Measurements from ENCODE around the gene PRICKLE2.

Gene PRICKLE2

DNA sequence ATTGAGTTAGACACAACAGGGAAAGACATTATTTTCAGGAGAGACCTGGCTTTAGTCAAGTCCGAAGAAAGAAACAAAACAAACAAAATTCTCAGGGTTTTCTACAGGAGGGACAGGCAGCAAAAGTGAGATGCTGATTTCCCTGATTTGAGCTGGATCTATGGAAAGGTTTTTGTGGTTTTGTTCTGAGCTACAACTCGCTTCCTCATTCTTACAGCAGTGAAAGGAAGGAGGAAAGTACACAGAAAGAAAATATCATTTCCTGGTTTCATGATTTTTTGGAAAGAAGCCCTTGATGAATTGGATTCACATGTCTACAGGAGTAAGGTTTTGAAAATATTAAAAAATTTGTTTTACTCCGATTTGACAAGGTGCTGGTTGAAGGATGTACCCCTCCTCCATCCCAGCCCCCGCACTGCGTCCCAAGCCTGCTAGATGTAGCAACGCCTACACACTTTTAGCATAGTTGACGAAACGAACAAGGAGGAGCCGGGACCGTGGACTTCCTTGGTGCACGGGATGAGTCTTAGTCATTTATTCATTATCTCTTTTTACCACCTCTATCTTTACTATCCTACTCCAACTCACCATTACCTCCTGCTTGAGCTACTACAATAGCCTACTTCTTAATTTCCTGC, 10.8 kb downstream of the PRICKLE2 start:
- TF ChIP-seq, protein P1, sequence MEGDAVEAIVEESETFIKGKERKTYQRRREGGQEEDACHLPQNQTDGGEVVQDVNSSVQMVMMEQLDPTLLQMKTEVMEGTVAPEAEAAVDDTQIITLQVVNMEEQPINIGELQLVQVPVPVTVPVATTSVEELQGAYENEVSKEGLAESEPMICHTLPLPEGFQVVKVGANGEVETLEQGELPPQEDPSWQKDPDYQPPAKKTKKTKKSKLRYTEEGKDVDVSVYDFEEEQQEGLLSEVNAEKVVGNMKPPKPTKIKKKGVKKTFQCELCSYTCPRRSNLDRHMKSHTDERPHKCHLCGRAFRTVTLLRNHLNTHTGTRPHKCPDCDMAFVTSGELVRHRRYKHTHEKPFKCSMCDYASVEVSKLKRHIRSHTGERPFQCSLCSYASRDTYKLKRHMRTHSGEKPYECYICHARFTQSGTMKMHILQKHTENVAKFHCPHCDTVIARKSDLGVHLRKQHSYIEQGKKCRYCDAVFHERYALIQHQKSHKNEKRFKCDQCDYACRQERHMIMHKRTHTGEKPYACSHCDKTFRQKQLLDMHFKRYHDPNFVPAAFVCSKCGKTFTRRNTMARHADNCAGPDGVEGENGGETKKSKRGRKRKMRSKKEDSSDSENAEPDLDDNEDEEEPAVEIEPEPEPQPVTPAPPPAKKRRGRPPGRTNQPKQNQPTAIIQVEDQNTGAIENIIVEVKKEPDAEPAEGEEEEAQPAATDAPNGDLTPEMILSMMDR (IDR thresholded peaks at IDR 0.05; ENCODE audit: borderline replicate concordance, insufficient read depth, low read depth, low read length): no peak
- H3K4me3 ChIP-seq (ENCODE audit: low read depth, low read length): no peak overlapping the region

DNA sequence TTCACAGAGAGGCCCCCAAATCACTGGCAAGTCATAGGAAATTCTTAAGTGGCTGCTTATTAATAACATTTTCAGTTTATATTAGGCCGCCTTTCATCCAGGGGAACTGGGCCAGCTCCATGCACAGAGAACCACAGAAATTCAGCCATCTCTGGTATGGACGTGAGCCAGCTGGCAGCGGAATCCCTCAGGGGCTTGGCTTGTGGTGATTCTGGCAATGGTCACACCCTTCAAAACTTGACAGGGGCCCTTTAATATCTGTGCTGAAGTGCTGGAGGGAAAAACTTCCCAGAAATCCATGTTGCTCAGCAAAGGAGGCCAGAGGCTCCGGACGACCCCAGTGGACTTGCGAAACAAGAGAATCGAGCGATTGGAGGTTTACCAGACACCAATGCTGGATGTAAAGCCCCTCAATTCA, 11.3 kb downstream of the PRICKLE2 start:
- TF ChIP-seq, protein P1 (IDR thresholded peaks at IDR 0.05; ENCODE audit: borderline replicate concordance, insufficient read depth, low read depth, low read length): no peak
- H3K4me3 ChIP-seq (ENCODE audit: low read depth, low read length): no peak overlapping the region

DNA sequence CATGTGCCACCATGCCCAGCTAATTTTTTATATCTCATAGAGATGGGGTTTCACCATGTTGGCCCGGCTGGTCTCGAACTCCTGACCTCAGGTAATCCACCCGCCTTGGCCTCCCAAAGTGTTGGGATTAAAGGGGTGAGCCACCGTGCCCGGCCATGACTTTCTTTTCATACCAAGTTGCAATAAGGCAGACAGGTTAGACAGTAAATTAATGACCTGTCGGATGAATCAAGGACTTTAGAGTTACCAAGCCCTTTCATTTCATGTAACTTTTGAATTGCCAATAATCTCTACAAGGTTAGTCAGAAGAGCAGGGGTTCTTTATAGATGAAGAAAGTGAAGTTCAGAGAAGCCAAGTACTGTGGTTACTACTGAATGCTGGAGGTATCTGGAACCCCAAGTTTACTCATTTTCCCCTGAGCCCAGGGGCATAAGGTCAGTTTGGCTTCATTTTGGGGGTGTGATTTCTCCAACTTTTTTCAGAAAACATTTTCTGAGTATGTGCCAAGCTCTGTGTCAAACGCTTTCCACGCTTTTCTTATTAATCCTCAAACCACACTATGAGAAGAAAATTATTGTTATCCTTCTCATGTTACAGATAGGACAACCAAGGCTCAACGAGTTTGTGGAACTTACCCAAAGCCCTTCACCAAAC, 11.9 kb downstream of the PRICKLE2 start:
- TF ChIP-seq, protein P1 (IDR thresholded peaks at IDR 0.05; ENCODE audit: borderline replicate concordance, insufficient read depth, low read depth, low read length): no peak
- H3K4me3 ChIP-seq (ENCODE audit: low read depth, low read length): no peak overlapping the region

DNA sequence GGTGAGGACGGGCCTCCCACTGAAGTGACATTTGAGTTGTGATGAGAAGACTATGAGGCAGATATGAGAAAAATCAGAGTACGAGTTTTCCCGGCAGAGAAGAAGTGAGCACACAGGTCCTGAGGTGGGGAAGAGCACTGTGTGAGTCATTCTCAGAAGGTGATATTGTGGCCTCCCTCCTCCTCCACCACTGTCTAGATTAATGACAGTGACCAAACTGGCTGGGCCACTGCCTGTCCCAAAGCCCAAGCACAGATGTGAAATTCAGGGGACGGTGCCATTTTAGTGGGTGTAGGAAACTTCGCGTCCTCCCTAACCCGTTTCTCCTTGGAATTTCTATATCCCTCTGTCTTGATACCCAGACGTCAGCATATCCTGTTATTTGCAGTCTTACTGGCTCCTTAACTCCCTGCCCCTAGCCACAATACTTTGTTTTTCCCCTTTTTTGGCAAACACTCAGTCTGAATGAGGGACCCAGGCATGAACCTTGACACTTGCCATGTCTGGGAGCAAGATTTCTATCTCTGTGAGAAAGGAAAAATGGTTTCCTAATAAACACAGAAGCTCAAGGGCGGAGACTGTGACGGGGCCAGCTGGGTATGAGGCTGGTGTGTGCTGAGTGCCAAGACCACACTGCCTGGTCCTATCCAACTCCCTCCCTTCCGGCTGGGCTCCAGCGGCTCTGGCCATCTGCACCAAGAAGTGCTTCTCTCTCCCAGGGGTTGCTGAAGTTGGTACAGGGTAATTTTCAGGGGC, 15.2 kb downstream of the PRICKLE2 start:
- no peak overlapping the region for H3K4me3 ChIP-seq (ENCODE audit: low read depth, low read length)
- TF ChIP-seq, protein P1 (IDR thresholded peaks at IDR 0.05; ENCODE audit: borderline replicate concordance, insufficient read depth, low read depth, low read length): no peak

DNA sequence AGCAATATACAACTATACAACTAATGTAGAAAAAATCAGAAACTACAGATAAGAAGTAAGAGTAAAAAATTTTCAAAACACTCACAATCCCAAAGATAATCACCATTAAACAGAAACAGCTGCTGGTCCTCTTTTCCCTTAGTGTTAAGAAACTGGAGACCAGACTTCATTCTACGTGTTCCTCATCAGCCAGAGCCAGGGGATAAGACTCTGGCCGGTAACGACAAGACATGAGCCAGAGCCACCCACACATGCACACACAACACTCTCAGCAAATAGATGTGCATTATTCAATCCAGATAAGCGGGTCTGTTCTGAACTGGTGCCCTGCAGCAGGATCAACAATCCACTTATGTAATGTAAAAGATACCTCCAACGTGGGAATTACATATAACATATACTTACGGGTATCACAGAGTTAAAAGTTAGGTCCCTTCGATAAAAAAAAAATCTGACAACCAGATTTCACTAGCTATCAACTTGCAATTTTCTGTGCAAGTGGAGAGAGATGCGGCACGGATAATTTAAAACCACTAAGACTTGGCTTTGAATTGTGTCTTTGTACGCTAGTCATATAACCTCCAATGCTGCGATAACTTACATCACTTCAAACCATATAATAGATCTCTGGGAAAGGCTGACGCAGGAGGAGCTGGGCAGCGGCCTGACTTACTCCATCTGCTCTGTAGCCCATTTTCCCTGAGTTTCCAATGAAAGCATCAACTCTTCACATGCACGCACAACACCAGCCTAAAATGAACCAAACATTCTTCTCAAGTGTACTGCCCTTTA, 17.8 kb downstream of the PRICKLE2 start:
- TF ChIP-seq, protein P1 (IDR thresholded peaks at IDR 0.05; ENCODE audit: borderline replicate concordance, insufficient read depth, low read depth, low read length): no peak
- H3K4me3 ChIP-seq (ENCODE audit: low read depth, low read length): no peak overlapping the region

DNA sequence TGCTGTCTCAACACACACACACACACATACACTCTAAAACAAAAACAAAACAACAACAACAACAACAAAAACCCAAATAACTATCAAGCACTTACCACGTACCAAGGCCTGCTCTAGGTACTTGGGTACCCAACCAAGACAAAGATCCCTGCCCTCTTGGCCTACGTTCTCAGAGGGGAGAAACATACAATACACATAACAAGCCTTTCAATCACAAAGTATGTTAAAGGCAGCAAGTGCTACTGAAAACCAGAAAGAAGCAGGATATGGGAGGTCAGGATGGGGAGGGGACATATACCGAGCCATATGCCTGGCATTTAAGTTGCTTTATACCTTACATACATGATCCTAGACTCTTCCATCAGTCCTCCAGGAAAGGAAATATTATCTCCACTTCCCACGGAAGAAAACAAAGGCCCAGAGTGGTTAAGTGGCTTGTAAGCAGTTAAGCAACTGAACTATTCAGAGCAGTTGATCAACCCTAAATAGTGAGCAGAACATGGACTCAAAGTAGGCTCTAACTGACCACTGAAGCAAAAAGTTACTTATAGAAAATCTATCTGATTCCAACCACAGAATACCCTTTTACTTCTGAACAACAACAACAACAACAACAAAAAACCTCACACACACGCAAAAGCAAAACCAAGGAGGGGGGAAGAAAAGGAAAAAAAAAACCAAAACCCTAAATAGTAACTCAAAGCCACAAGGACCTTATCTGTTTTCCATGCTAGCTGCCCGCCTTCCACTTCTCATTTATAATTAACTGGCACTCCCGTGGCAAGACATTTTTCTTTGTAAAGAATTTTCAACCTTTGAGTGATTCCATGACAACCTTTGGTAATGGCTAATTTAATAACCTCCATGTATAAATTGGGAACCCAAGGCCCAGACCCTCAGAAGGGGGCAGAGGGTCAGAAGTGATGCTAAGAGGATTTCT, 21.0 kb downstream of the PRICKLE2 start:
- TF ChIP-seq, protein P1 (IDR thresholded peaks at IDR 0.05; ENCODE audit: borderline replicate concordance, insufficient read depth, low read depth, low read length): no peak
- H3K4me3 ChIP-seq (ENCODE audit: low read depth, low read length): no peak overlapping the region
